Measurements from ENCODE around the gene GAPDH.

- TF ChIP-seq POLR2A (IDR thresholded peaks at IDR 0.05): no peak
- no peak for TF ChIP-seq POLR2AphosphoS5 (IDR thresholded peaks at IDR 0.05)
- TF ChIP-seq CTCF (IDR thresholded peaks at IDR 0.05): no peak
- TF ChIP-seq EP300 (IDR thresholded peaks at IDR 0.05; ENCODE audit: low read depth): no peak
Observed at GRCh38 chr12:6549684-6550151, 15.4 kb downstream of the GAPDH start.

All from transverse colon (tissue), 4 donors.